Spleen (tissue), 7 donors: Measurements from ENCODE around the gene RHOBTB3.

Experiments used
- POLR2A ChIP-seq, 3 donors: fragments of 450-650 bp; IDR thresholded peaks; one replicate each; pipeline ENCODE4 v1.5.1; 2017; ENCODE audit warnings: antibody characterized with exemption in 3 of 3, mild to moderate bottlenecking in 1 of 3
- TF ChIP-seq, protein P1 (sequence below), 11 experiments: fragments of 200-600 bp in 7 of 11; fragments of 450-650 bp in 4 of 11; sonication (generic) in 4 of 11; IDR thresholded peaks in 8 of 11; conservative IDR thresholded peaks in 3 of 11; 1 replicate in 7 of 11; 2 replicates in 4 of 11; pipeline versions ENCODE4 v1.4.0 to v1.8.0; 2016 to 2021; ENCODE audit warnings: antibody characterized with exemption in 11 of 11, inconsistent platforms in 4 of 11, mild to moderate bottlenecking in 1 of 11
- donor health status: DM: no; HTN: no; CAD: no; lungs with moderate emphysema.
- donor health status: DM: no; HTN: no; CAD: no.
- donor health status: DM: no; HTN: no; CAD: no.

DNA sequence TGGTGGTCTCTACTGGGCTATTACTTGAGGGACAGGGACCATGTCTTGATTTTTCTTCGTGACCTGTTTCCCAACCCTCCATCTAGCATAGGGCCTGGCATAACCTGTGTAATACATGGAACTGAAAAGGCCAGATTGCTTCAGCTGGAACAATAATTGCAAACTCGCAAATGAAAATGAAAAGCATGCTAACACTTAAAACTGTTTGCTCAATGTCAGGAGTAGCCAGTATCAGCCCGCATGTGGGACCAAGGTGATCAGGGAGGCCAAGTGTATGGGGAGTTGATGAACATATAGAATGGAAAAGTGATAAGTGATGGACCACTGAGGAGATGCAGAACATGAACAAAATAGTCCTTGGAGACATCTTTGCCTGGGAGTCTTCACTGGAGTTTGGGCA, 66.2 kb downstream of the RHOBTB3 start:
- no peak for TF ChIP-seq POLR2A (IDR thresholded peaks at IDR 0.05)
- TF ChIP-seq, protein P1, sequence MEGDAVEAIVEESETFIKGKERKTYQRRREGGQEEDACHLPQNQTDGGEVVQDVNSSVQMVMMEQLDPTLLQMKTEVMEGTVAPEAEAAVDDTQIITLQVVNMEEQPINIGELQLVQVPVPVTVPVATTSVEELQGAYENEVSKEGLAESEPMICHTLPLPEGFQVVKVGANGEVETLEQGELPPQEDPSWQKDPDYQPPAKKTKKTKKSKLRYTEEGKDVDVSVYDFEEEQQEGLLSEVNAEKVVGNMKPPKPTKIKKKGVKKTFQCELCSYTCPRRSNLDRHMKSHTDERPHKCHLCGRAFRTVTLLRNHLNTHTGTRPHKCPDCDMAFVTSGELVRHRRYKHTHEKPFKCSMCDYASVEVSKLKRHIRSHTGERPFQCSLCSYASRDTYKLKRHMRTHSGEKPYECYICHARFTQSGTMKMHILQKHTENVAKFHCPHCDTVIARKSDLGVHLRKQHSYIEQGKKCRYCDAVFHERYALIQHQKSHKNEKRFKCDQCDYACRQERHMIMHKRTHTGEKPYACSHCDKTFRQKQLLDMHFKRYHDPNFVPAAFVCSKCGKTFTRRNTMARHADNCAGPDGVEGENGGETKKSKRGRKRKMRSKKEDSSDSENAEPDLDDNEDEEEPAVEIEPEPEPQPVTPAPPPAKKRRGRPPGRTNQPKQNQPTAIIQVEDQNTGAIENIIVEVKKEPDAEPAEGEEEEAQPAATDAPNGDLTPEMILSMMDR (IDR thresholded peaks at IDR 0.05 in 8 of 11, conservative IDR thresholded peaks at IDR 0.05 in 3 of 11), result no peak
